Kidney tubule cell (primary cell): Measurements from ENCODE around the gene CORO7.
"Not testable (repeated sequence)": the region's sequence is repeated elsewhere in the genome, so short reads cannot be mapped to it uniquely, and the experiment has no call there.

Source experiments
- DNase-seq: peaks from one replicate; pipeline ENCODE4 v3.0.0-alpha.2; 2018; ENCODE audit warnings: low spot score

Gene CORO7

DNA sequence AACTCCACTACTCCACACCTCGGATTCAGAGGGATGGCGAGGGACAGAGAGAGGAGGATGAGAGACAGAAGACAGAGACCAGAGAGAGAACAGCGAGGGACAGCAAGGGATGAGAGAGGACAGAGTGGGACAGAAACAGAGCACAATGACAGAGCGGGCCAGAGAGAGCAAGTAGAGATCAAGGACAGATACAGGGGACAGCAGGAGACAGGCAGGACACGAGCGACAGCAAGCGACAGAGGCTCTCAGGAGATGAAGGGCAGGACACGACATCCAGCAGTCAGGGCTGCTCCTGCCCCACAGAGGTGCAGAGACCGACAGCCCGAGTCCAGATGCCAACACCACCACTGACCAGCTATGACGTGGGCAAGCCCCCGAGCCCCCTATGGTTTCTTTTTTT is 14.9 kb downstream of the CORO7 start:
- DNase-seq: no peak

DNA sequence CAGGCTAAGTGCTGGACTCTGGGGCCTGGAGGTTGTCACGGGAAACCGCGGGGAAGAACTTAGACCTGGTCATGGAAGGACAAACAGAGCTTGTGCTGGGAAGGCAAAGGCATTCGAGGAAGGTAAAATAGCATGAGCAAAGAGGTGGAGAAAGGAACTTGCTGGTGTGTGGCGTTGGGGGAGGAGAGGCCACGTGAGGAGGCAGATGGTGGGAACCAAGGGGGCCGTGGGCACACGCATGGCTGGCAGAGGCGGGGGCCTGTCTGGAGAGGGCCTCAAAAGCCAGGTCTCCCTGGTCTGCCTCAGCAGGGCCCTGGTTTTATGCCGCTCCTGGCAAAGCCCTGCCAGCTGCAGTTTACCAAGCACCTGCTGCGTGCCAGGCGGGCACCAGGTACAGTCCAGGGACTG is 15.3 kb downstream of the CORO7 start:
- DNase-seq: no peak

- DNase-seq: no peak
Measured at GRCh38 chr16:4399001-4399730, 17.2 kb downstream of the CORO7 start.

DNA sequence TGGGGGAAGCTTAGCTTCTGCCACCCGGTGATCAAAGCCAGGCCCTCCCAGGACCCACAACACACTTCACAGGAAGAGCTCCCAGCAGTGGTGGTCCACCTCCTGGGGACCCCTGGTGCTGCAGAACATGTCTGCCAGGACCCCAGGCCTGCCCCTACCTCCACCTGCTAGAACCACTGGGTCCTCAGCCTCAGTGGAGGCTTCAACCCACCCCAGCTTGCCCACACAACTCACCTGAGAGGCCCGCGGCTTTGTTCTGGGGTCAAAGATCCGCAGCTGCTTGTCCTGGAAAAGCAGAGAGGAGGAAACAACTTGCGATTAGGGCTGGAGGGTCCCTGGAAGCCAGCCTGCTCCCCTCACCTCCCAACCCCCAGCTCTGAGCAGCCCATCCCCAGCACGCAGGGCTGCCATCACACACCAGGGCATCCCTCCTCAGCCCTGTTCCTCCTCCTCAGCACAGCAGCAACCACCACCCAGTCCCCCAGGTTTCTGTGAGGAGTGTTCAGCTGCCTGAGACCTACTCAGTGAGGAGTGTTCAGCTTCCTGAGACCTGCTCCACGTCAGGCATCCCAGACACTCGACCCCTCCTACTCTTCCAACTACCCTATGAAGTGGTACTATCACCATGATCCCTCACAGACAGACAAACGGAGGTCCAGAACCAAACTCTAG is 21.2 kb downstream of the CORO7 start:
- no peak for DNase-seq

GRCh38 chr16:4393850-4394249 is 22.5 kb downstream of the CORO7 start:
- DNase-seq: not testable (repeated sequence)

DNA sequence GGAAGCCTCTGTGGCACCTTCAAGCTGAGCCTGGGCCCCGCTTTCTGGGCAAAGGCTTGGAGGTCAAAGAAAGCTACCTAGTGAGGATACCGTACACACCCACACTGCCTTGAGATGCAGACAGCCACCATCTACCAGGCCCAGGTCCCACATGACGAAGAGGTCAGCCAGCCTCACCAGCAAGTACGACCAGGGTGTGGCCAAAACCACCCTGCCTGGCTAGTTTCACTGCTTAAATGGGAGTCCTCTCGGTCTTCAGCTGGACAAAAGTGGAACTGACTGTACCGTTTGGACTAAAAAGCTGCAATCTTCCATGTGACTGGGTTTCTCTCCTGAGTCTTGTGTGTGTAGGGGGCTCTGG is 23.2 kb downstream of the CORO7 start:
- DNase-seq: peak; percentile 62

DNA sequence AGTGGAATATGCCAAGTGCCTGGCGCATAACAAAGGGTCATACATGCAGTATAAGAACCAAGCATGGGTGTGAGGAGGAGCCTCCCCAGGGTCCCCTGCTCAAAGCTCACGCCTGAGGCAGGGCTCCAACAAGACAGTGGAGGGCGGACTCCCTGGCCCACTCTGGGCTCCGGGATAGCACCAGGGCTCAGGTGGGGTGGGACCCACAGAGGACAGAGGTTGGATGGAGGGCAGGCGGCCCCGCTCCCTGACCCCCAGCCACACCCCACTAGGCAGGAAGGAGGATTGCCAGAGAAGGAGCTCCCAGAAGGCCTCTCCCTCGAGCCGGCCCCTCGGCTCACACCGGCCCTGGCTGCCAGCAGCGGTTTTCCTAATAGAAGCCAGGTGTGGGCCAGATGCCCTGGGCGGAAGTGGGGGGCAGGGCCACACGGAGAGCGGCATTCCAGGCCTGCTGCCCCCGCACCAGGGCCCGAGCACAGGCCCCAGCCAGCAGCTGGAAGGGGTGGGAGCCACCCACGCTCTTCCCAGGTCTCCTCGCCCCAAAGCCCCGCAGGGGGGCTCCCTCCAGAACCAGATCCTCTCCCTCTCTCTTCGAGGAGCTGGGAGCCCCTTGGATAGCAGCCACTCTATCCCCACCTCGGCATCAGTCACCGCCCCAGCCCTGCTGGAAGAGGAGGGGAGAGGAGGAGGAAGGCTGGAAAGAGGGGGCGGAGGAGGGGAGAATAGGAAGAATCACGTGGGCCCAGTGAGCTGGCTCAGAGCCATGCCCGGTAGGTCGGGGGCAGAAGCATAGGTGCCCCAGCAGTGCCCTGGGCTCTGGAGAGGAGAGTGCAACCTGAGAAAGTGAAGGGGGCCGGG is 23.8 kb downstream of the CORO7 start:
- peak; percentile 38 for DNase-seq

GRCh38 chr16:4391631-4392381 is 24.6 kb downstream of the CORO7 start:
- DNase-seq: no peak

DNA sequence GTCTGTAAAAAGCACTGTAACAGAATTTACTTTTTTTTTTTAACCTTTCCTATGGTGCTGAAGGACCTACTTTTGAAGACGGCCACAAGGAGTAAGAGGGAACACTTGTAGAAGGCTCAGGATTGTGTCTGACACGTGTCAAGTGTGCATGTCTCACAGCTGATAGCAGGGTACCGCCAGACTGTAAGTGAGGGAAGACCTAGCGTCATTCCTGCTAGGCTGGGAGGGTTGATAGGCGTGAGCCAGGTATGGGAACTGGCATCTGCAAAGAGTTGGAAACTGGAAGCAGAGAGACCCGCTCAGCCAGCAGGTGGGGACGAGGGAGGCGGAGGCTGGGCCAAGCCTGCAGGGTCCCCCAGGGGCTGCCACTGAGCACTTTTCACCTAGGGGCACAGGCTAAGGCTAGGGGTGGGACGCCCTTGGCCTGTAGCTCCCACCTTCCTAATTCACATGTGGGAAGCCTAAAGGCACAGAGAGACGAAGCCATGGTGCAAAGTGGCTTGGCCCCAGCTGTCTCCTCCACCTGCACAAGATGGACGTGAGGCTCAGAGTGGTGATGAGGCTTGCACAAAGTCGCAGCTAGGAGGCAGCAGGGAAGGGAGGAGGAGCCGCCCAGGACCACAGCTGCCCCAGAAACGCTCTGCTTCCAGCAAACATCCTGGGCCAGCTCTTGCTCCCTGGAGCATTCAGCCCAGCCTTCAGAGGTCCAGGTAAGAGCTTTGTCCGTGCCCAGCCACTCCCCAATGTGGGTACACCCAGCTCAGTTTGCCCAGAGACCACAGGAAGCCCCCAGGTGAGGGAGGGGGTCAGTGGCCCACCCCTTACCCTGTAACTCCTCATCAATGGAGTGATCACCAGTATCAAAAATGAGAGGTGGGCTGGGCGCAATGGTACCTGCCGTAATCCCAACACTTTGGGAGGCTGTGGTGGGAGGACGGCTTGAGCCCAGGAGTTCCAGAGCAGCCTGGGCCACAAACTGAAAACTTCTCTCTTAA is 25.8 kb downstream of the CORO7 start:
- DNase-seq: no peak

GRCh38 chr16:4389051-4389955 is 27.1 kb downstream of the CORO7 start:
- DNase-seq: no peak

- DNase-seq: no peak
Measured at GRCh38 chr16:4388271-4389021, 27.9 kb downstream of the CORO7 start.

DNA sequence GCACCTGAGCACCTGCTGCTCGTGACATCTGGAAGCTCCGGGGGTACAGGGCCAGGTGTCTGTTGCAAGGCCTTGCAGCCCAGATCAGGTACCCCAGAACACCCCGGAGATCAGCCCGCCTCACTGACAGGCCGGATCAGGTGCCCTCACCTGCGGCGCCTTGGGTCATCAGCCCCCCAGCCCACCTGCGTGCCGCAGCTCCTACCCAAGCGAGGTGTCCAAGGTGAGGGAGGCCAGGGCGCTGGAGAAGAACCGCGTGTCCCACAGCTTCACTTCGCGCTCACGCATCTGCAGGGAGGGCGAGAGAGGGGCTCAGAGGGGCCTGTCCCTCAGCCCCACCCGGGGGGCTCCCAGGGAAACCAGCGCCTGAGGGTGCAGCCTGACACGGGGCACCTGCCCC is 28.6 kb downstream of the CORO7 start:
- DNase-seq: no peak

DNA sequence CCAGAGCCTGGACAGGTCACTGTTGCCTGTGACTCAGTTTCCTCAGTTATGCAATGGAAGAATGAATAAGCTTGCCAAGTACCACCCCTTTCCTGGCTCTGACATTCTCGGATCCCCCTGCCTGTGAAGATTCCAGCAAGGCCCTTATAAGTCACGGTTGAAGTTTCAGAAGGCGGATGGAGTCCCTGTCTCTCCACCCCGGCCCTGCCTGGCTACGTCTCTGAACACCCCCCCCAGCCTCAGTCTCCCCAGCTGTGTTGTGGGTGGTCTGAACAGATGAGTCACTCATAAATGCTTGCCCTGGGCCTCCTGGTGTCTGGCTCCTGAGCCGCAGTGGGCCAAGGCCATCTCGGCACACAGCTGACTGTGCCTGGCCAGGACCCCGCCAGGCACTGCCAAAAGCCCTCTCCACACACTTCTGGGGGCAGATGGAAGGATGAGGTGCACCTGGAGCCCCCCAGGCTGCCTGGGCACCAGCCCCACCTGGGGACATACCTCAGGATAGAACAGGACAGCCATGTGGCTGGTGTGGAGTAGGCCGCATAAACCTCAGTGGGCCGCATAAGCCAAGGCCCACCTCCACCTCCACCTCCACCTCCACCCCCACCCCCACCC is 29.3 kb downstream of the CORO7 start:
- no peak for DNase-seq

DNA sequence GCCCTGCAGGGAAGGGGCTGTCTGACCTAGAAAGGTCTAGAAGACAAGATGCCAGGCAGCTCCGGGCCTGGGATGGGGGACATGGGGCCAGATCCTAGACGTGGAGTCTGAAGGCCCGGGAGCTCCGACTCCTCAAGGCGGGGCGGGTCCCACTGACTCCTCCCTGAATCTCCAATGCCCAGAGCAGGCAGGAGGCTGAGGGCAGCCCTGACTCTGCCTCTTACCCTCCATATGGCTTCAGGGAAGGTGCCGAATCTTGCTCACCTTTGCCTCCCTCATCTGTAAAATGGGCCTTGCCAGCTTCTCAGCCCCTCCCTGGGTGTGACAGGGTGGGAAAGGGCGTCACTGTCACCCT is 30.0 kb downstream of the CORO7 start:
- no peak for DNase-seq

GRCh38 chr16:4385789-4386450 is 30.5 kb downstream of the CORO7 start:
- DNase-seq: no peak

DNA sequence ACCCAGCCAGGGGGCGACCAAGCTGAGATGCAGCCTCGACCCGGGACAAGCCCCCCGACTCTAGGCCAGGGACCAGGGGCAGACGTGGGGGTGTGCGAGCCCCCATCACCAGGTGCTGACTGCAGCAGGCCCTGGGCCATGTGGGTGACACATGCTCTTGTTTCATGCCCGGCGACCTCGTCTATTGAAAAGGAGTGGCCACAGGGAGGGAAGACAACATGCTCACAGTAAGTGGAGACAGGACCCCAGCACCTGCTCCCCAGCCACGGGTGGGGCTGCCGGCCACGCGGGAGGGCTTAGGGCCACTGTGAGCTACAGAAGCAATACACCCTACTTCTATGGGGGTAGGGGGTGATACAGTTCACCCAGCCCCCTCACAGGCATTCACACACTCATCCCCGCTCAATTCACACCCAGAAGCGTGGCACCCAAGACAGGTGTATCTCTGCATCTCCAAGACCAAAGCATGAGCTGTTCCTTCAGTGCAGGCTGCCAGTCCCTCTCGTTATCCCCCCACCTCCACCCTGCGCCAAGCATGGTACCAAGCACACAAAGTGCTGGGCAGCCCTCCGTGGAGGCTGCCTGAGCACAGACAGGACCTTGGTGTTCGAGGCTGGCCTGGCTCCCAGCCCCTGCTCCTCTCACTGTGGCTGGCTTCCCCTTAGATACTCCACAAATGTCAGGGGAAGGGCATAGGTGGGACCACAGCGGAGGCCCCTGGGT is 31.2 kb downstream of the CORO7 start:
- DNase-seq: no peak

GRCh38 chr16:4384509-4384942 is 31.9 kb downstream of the CORO7 start:
- DNase-seq: no peak
